Neural cell (in vitro differentiated cells): Measurements from ENCODE around the gene CMBL. TPM values are rescaled to one million over a fixed set of nuclear protein-coding genes. Genes with fewer than 3 reads are reported as not detected.

Experiments used
- H2AFZ ChIP-seq: fragments of 200-600, 300-800 bp; sonication (generic), shearing (Covaris generic); 2 replicates; pipeline ENCODE4 v1.6.0; 2014; ENCODE audit warnings: low read depth, mild to moderate bottlenecking, antibody characterized with exemption, low read length, moderate library complexity
- H3F3A ChIP-seq: fragments of 200-600 bp; shearing (Covaris generic); 2 replicates; pipeline ENCODE4 v1.6.1; 2016; ENCODE audit warnings: mild to moderate bottlenecking, moderate library complexity, mixed read lengths, antibody characterized with exemption, low read length; ENCODE audit not compliant: insufficient read depth, poor library complexity, severe bottlenecking
- H3K27ac ChIP-seq: fragments of 200-600, 300-800 bp; sonication (generic), shearing (Covaris generic); 2 replicates; pipeline ENCODE4 v1.5.1; 2014; ENCODE audit warnings: mild to moderate bottlenecking, low read length, moderate library complexity
- H3K27me3 ChIP-seq: fragments of 300-800, 200-600 bp; sonication (generic), shearing (Covaris generic); 2 replicates; pipeline ENCODE4 v1.6.0; 2014; ENCODE audit warnings: mild to moderate bottlenecking, low read depth, low read length, moderate library complexity; ENCODE audit not compliant: insufficient read depth
- H3K36me3 ChIP-seq: fragments of 300-800, 200-600 bp; sonication (generic), shearing (Covaris generic); 2 replicates; pipeline ENCODE4 v1.5.1; 2014; ENCODE audit warnings: mild to moderate bottlenecking, antibody characterized with exemption, low read length, moderate library complexity; ENCODE audit not compliant: insufficient read depth
- H3K4me2 ChIP-seq: fragments of 300-800, 200-600 bp; sonication (generic), shearing (Covaris generic); 2 replicates; pipeline ENCODE4 v1.6.0; 2014; ENCODE audit warnings: mild to moderate bottlenecking, low read length
- H3K4me3 ChIP-seq: fragments of 300-800, 200-600 bp; sonication (generic), shearing (Covaris generic); 2 replicates; pipeline ENCODE4 v1.5.1; 2014; ENCODE audit warnings: mild to moderate bottlenecking, low read length, moderate library complexity
- H3K79me2 ChIP-seq: fragments of 200-600 bp; shearing (Covaris generic); replicated peaks from 2 replicates; pipeline ENCODE4 v1.6.0; 2014; ENCODE audit warnings: mild to moderate bottlenecking, low read length, moderate library complexity; ENCODE audit not compliant: insufficient read depth
- H3K9ac ChIP-seq: fragments of 300-800, 200-600 bp; sonication (generic), shearing (Covaris generic); 2 replicates; pipeline ENCODE4 v1.6.1; 2016; ENCODE audit warnings: mild to moderate bottlenecking, low read length, mixed read lengths
- H3K9me2 ChIP-seq: fragments of 200-600 bp; shearing (Covaris generic); 2 replicates; pipeline ENCODE4 v1.6.1; 2016; ENCODE audit warnings: mild to moderate bottlenecking, low read length, mixed read lengths; ENCODE audit not compliant: insufficient read depth
- H3K9me3 ChIP-seq: fragments of 200-600, 300-800 bp; sonication (generic), shearing (Covaris generic); 2 replicates; pipeline ENCODE4 v1.6.1; 2016; ENCODE audit warnings: mild to moderate bottlenecking, mixed run types, low read length, moderate library complexity, mixed read lengths
- H4K20me1 ChIP-seq: fragments of 200-600 bp; shearing (Covaris generic); 2 replicates; pipeline ENCODE4 v1.6.1; 2016; ENCODE audit warnings: mild to moderate bottlenecking, mixed run types; ENCODE audit not compliant: insufficient read depth
- CTCF ChIP-seq: fragments of 450-650 bp; IDR thresholded peaks from 2 replicates; pipeline ENCODE4 v1.5.1; 2014; ENCODE audit warnings: antibody characterized with exemption, mild to moderate bottlenecking, moderate library complexity; ENCODE audit not compliant: poor library complexity, severe bottlenecking
- EP300 ChIP-seq: fragments of 450-650 bp; conservative IDR thresholded peaks from 2 replicates; pipeline ENCODE4 v1.6.1; 2014; ENCODE audit warnings: antibody characterized with exemption, mild to moderate bottlenecking, moderate library complexity; ENCODE audit not compliant: poor library complexity, severe bottlenecking
- EZH2 ChIP-seq: fragments of 200-600, 300-800 bp; shearing (Covaris generic), sonication (generic); IDR thresholded peaks from 2 replicates; pipeline ENCODE4 v1.6.1; 2014; ENCODE audit warnings: antibody characterized with exemption, low read length, borderline replicate concordance, mild to moderate bottlenecking; ENCODE audit not compliant: insufficient read depth, poor library complexity, severe bottlenecking
- MXI1 ChIP-seq: fragments of 450-650 bp; conservative IDR thresholded peaks from 2 replicates; pipeline ENCODE4 v1.6.1; 2014; ENCODE audit warnings: antibody characterized with exemption, mild to moderate bottlenecking; ENCODE audit not compliant: poor library complexity, severe bottlenecking
- POLR2AphosphoS5 ChIP-seq: IDR thresholded peaks from 2 replicates; pipeline ENCODE4 v1.6.1; 2012
- RAD21 ChIP-seq: fragments of 450-650 bp; conservative IDR thresholded peaks from 2 replicates; pipeline ENCODE4 v1.6.1; 2014; ENCODE audit warnings: antibody characterized with exemption, mild to moderate bottlenecking, moderate library complexity
- REST ChIP-seq: IDR thresholded peaks from 2 replicates; pipeline ENCODE4 v1.6.1; 2012; ENCODE audit warnings: borderline replicate concordance
- SMC3 ChIP-seq: fragments of 450-650 bp; conservative IDR thresholded peaks from 2 replicates; pipeline ENCODE4 v1.6.1; 2014; ENCODE audit warnings: antibody characterized with exemption, mild to moderate bottlenecking, moderate library complexity; ENCODE audit not compliant: poor library complexity
- TAF1 ChIP-seq: IDR thresholded peaks from 2 replicates; pipeline ENCODE4 v1.6.1; 2012; ENCODE audit warnings: low read depth
- polyA plus RNA-seq: library from polyadenylated mRNA; depleted of rRNA; stranded (reverse); fragments of >200 nt; gene quantifications from 2 replicates; pipeline ENCODE4 v1.2.3, GENCODE V29; 2014

The CMBL gene
- polyA plus RNA-seq, 1 donor from 2014 or later, result 0.58 TPM

GRCh38 chr5:10257870-10258269 lies 49.8 kb downstream of the CMBL start:
- Histone ChIP-seq H4K20me1 (no peaks in the 10 kb centered on the region), H3K9ac (no peak overlapping the region), H3K9me3 (no peaks in the 10 kb centered on the region), H3K27me3 (no peaks in the 10 kb centered on the region), H3F3A (no peaks in the 10 kb centered on the region), H3K79me2 (peaks cover 17% of the 10 kb centered on the region), H2AFZ (no peak overlapping the region), H3K4me3 (no peak overlapping the region), H3K27ac (no peak overlapping the region), H3K4me2 (no peak overlapping the region), H3K36me3 (peaks cover 12% of the 10 kb centered on the region), H3K9me2 (no peaks in the 10 kb centered on the region)
- TF ChIP-seq REST (no peak), TAF1 (no peak), EP300 (no peak), POLR2AphosphoS5 (no peak), RAD21 (no peak), SMC3 (no peak)

GRCh38 chr5:10254686-10255085 lies 53.0 kb downstream of the CMBL start:
- H3K36me3 ChIP-seq, result peaks cover 12% of the 10 kb centered on the region
- peaks cover 40% of the 10 kb centered on the region for H3K79me2 ChIP-seq
- no peaks in the 10 kb centered on the region for H3K9me2 ChIP-seq
- H3K27ac ChIP-seq, result no peak overlapping the region
- no peak overlapping the region for H3K4me2 ChIP-seq
- H3K27me3 ChIP-seq, result no peaks in the 10 kb centered on the region
- no peak overlapping the region for H3K9ac ChIP-seq
- H4K20me1 ChIP-seq, result no peaks in the 10 kb centered on the region
- H3F3A ChIP-seq, result no peaks in the 10 kb centered on the region
- no peak overlapping the region for H2AFZ ChIP-seq
- no peaks in the 10 kb centered on the region for H3K9me3 ChIP-seq
- H3K4me3 ChIP-seq, result no peak overlapping the region
- no peak for TF ChIP-seq MXI1
- TF ChIP-seq POLR2AphosphoS5, result no peak
- no peak for TF ChIP-seq REST
- TF ChIP-seq RAD21, result no peak
- no peak for TF ChIP-seq EP300
- TF ChIP-seq EZH2, result no peak
- TF ChIP-seq CTCF, result no peak
- no peak for TF ChIP-seq TAF1
- TF ChIP-seq SMC3, result no peak
